GM21367 (cell line): ENCODE data around the gene MAPK4.

Experiments used
- ATAC-seq: cut with Tn5 transposase; IDR thresholded peaks from one replicate; pipeline ENCODE4 v1.9.1; 2021; ENCODE audit not compliant: unreplicated experiment

MAPK4 gene

DNA sequence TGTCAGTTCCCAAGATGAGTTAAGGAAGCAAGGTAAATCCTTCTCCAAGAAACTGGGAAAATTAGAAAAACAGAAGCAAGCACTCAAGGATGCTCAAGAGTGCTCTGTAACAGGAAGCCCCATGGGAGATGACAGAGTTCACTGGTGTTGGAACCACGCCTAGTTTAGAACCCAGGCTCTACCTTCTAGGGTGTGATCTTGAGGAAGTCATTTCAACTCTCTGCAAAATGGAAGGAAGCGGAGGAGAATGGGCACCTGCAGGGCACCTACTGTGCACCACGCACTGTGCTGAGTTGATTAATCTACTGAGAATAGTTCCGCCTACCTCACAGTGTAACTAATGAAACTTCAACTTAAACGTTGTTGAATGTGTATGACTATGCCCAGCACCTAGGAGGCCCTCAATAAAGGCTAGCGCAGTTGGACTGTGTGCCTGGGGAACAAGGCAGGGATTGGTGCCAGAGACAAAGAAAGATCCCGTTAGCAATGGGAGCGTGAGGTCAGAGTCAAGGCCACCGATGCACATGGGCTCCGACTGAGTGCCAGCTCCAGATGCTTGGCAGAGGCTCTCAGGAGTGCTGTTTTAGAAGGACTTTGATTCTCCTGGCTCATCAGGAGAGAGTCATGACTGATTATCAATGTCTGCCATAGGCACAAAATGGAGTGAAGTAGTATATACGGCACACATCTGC is 93.7 kb downstream of the MAPK4 start:
- ATAC-seq, result no peak

DNA sequence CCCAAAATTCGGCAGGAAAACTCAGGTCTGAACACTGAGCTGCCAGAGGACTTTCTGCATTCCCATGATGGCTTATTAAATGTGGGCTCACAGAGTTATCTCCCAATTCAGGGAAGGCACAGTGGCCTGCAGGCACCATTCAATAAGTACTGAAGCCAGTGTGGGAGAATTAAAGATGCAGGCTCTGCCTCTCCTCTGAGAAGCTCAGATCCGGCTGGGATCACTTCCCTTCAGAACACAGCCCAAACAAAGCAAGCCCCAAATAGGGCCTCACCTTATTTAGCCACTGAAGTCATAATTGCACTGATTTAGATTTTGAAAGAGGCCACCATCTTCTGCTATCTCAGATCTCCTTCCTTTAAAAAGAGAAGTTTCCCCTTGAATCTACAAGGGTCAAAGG is 94.3 kb downstream of the MAPK4 start:
- no peak for ATAC-seq

DNA sequence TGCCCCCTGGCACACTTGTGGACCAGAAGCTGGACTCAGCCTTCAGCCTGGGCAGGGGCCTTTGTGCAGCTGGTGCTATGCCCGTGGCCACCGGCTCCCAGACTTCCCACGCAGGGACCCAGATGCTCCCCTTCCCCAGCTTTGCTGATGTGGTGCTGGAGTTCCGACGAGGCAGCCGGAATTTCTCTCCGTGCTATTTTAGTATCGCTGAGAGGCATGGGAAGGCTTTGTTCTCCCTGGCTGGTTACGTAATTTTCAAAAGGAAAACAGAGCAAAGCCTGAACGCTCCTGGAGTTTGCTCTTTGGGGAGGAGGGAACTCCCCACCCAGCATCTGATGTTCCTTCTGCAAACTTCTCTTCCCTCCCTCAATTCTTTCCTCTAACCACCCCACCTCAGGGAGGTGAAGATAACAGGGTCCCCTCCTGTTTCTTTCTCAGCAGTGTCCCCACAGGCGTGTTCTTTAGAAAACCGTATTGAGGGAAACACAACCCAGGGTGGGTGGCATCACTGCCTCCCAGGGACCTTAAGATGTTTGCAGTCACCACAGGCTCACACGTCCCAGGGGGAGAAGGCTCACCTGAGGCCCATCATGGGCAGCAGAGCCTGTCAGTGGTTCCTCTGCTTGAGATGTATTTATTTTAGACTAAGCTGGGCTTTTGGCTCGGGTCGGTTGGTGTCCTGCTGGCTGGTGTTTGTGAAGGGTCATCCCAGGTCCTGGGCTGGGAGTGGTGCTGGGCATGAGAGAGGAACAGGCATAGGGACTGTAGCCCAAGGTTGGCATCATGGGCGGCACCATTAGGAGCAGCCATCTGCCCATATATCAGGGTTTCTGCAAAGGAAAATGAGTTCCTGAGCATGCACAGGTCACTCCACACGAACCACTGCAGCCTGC is 95.0 kb downstream of the MAPK4 start:
- ATAC-seq, result no peak

DNA sequence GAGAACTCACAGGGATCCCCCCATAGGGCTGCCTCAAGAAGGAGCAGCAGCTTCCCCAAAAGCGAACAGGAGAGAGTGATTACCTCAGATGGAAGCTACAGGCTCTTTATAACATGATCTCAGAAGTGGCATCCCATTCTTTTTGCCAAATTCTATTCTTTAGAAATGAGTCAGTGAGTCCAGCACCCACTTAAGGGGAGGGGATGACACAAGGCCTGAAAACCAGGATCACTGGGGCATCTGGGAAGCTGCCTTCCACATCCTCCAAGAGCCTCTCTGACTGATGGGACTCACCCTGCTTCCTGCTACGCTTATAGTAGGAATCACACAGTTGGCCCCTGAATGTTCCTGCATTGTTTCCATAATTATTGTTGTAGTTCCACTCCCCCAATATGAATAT is 96.5 kb downstream of the MAPK4 start:
- no peak for ATAC-seq

DNA sequence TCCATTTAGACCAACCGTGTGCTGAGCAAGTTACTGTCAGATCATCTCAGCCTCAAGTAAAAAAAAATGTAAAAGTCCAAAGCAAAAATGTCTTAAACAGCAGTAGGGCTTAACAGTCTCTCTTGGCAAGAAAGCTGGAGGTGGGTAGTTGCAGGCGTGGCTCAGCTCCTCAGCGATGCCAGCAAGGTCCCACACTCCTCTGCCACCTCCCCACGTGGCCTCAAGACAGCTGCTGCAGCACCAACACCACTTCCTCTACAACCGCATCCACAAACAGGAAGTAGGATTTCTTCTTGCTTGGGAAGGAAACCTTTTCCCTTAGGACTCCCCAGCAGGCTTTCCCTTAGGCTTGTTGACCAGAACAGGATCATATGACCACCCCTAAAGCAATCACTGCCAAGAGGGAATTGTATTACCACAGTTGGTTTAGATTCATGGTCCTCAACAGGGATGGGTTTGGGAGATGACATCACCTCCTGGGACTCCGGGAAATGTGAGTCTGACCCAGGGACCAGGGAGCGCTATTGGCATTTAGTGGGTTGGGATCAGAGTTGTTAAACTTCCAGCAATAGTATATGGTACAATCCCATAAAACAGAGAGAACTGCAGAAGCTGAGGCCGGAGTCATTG is 97.1 kb downstream of the MAPK4 start:
- no peak for ATAC-seq

DNA sequence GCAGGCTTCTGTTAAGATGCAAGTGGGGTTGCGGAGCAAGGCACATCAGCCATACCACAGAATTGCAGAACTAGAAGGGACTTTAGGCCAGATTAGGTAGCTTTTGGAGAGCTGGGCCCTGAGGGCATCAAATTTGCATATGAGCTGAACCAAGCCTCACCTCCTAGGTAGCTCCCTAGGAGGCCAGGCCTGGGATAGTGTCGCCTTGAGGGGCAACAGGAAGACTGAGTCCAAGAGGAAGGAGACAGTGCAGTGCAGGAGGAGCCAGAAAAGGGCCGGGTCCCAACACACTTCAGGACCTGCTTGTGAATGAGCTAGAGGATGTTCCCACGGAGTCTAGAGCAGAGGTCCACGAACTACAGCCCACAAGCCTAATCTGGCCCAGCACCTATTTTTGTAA is 98.7 kb downstream of the MAPK4 start:
- ATAC-seq, result no peak

DNA sequence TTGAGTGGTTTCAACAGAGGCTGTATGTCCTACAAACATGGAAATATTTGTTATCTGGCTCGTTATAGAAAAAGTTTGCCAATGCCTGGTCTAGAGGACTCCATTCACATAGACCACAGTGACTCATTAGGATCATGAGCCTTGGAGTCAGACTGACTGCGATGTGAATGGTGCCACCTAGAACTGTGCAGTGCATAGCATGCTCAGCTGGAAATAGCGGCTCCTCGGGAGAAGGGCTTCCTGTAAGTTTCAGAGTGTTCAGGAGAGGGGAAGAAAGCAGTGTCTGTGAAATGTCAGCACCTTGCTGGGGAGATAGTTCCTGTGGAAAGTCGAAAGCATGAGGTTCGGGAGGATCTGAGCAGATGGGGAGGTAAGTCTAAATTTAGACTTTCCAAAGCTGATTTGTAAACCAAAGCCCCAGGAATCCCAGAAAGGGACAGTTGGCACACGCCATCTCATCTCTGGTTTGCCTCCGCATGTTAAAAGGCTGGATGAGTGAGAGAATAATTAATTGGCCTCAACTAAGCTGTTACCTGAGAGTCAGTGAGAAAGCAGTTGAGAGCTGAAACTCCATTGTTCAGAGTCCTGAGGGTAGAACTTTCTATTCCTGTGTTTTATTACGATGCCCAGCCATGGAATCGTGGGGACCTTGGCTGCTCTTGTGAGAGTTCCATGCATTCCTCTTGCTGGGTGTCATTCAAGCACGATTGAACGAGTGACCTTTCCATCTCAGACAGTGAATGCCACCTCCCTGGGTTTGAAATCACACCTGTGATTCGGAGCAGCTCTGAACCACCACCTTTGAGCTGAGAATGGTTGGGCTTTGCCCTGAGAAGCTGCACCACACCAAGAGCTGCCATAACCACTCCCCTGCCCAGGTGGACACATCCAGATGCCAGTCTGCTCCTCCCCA is 99.5 kb downstream of the MAPK4 start:
- no peak for ATAC-seq

DNA sequence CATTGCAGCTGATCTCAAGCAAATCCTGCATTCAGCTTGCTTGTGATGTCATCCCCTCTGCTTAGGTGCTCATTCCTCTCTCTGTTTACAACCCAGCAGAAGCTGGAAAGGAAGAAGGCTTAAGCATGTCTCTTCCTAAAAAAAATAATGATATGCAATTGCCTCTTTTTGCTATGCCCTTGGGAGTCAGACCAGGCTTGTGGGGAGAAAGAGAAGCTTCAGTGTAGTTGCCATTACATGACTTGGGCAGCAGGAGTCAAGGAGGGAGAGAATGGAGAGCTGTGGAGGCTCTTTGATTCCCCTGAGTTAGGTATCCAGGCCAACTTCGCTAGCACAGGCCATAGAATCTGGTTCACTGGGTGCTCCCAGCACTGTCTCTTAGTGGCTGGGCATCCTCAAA is 101.1 kb downstream of the MAPK4 start:
- ATAC-seq, result no peak

DNA sequence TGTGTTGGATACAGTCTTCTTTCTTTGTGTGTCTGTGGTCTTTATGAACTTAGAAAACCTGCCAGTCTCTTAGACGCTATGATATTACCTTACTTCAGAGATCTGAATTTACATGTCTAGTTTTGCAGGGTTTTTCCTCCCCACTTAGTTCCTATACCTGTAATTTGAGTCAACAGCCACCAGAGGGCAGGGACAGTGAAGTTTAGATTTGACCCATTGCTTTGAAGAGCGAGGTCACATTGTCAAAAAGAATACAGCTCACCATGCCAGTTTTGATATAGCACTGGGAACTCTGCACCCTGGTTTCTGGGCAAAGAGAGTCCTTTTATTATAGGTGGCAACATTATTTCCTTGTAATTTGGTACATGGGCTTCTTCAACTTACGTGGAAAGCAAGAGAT is 102.3 kb downstream of the MAPK4 start:
- ATAC-seq, result no peak

DNA sequence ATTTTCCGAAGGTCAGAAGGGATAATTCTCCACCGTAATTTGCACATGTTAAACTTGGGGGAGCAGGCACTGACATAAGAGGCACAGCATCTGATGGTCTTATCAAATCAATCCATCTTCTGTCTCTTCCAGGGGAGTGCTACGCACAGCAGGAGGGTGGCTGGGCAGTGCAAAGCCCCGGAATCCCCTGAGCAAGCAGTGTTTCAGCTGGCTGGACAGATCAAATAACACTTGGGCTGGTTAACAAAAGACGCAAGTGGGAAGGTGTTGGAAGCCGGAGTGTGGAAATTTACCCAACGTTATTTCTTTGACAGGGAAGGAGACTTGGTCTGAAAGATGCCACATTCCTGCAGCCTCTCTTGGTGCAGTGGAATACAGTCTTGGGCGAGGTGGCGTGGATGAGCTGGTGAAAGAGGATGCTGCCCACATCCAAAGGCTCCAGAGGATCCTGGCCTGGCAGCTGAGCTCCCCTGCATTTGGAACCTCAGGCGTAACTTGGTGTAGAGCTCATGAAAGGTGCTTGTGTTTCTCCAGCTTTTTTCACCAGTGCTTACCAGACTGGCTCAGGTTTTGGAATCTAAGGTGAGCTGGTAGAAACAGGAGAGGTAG is 103.0 kb downstream of the MAPK4 start:
- ATAC-seq, result no peak

DNA sequence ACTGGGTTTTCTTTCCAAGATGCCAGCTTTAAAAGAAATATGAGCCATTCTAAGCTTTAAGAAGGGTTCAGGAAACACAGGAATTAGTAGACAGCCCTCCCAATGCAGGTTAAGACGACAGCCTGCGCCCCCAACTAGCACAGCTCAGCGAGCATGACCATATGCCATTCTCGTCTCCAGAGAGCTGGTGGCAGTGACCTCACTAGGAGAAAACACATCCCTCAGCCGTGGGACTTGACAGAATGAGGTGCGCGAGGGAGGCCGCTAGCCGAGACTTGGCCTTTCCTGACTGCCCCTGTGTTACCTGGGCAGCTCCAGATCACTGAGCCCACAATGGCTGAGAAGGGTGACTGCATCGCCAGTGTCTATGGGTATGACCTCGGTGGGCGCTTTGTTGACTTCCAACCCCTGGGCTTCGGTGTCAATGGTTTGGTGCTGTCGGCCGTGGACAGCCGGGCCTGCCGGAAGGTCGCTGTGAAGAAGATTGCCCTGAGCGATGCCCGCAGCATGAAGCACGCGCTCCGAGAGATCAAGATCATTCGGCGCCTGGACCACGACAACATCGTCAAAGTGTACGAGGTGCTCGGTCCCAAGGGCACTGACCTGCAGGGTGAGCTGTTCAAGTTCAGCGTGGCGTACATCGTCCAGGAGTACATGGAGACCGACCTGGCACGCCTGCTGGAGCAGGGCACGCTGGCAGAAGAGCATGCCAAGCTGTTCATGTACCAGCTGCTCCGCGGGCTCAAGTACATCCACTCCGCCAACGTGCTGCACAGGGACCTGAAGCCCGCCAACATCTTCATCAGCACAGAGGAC is 103.9 kb downstream of the MAPK4 start:
- no peak for ATAC-seq

DNA sequence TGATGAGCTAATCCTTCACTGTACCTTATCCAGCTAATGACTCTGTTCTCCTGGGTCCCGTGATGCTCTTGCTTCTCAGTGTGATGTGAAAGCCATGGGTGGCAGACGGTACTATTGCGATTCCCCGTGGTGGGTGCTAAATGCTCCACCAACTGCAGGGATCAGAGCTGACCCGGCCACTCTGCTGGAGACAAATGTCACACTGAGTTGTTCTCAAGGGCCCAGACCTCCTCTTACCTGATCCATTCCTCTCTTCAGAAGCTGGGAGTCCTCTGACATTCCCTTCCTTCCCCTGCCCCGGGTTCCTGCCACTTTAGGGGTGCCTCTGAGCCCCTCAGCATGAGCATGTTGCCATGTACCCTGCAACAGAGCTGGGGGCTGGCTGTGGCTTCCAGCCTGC is 105.1 kb downstream of the MAPK4 start:
- ATAC-seq, result no peak

DNA sequence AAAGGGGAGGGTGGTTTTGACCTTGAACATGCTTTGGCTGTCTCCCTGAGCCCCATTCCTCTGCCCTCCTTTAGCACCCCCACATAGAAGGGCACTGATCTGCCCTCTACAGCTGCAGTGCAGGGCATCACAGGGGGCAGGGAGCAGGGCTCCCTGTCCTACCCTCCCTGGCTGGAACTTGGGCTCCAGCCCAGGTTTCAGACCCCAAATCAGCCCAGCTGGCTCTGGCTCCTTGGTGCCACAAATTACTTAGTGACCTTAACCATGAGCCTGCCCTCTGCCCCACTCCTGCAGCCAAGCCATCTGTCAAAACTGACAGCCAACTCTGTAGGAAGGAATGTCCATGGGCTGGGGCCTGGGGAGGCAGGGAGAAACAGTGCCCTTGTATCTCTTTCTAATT is 105.6 kb downstream of the MAPK4 start:
- ATAC-seq, result no peak

DNA sequence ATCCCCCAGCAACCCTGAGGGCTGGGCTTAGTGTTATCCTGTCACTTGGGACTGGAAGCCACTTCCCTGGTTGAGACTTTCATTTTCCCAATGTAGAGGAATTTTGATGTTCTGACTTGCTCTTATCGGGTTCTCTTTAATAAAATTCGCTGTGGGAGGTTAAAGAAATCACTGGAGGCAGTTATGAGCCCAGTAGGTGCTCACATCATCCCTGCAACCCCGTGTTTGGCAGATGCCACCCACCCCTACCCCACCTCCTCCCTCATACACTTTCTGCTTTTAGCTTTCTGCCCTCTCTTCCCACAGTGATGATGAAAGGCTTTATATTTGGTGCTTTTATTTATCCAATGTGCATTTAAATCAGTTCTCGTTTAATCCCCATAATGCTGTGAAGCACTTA is 106.6 kb downstream of the MAPK4 start:
- ATAC-seq, result no peak

DNA sequence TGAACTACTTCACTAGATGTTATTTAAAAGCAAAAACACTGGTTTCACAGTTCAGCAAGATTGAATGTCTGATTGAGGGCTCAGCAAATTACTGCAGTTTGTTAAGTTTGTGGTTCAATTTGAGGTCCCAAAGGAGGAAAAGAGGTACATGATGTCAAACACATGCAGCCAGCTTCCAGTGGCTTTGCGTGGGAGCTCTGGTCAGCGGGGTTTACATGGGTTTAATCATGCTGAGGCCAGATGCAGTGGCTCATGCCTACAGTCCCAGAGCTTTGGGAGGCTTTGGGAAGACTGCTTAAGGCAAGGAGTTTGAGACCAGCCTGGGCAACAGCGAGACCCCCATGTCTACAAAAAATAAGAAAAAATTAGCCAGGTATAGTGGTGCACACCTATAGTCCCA is 111.5 kb downstream of the MAPK4 start:
- ATAC-seq, result no peak

DNA sequence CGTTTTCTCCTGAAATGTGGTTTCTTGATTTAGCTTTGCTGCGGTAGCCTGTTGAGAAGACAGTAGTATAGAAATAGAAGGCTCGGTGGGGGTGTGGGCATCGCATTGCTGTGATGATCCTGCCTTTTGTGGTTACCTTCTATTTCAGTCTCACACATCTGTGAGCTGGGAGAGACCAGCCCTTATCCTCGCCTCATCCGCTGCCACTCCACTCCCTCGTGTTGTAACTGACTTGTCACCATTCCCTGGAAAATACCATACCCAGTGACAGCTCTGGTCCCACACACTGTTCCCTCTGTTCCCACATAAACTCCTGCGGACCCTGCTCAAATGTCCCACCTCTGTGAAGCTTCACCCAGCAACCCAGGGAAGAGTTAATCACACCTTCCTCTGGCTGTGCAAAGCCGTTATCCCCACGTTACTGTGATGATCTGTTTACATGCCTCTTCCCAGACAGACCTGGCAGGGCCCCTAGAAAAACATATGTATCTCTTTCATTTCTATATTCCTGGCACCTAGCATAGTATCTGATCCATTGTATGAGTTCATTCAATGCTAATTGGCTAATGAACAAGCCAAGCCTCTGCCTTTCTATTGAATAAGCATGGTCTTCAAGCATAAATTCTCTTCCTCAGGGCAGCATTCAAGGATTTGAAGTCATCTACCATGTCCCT is 114.6 kb downstream of the MAPK4 start:
- ATAC-seq, result no peak

DNA sequence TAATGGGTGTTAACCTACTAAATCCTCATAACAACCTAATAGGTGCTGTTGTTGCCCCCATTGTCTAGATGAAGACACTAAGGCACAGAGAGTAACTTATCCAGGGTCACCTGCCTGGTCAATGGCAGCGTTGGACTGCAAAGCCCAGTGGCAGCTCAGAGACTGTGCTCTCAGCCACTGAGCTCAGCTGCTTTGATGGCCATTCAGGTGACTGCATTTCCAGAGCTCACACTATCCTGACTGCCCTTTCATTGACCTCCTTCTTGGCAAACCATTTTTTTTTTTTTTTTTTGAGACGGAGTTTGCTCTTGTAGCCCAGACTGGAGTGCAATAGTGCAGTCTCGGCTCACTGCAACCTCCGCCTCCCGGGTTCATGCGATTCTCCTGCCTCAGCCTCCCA is 115.2 kb downstream of the MAPK4 start:
- ATAC-seq, result no peak

DNA sequence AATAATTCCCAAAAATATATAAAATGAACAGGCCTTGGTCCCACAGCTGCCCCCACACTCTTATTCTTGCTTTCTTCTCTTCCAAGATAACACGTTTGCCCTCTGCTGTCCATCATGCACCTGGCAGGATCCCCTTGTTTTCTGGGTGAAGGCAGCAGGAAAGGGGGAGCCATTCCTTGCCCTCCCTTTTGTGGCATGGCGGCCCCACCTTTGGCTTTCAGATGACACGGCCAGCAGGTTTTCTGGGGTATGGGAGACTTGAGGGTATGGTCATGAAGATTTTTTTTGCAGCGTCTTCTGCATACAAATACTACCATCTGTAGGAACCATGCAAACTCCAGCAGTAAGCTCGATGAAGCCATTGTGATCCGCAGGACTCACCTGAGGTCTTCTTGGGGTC is 118.8 kb downstream of the MAPK4 start:
- no peak for ATAC-seq

DNA sequence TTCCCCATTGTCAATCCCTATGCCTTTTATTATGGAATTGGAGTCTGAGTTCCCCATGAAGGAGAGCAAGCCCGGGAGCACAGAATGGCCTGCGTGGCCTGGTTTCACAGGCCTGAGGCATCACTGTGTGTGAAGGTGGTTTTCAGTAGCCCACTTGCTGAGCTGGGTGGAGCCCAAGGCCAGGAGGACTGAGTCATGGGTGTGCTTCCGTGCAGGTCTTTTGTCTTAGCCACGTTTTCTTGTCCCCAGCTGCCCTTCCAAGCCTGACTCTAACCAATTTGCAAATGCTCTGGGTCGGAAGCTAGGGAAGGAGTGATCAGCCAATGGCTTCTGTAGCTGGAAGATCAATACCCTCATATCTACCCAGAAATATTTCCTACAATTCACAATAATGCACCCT is 119.2 kb downstream of the MAPK4 start:
- ATAC-seq, result no peak
